HL-60 (cell line): ENCODE data around the gene TNPO3.

Experiments used
- GABPA ChIP-seq: IDR thresholded peaks from 2 replicates; pipeline ENCODE4 v1.6.1; 2012; ENCODE audit warnings: low read depth
- TF ChIP-seq, protein P1 (sequence below): IDR thresholded peaks from one replicate; pipeline ENCODE4 v1.5.1; 2011; ENCODE audit warnings: low read length, control low read depth, inconsistent platforms; ENCODE audit not compliant: insufficient read depth
- TF ChIP-seq, protein P2 (sequence below): IDR thresholded peaks from 2 replicates; pipeline ENCODE4 v1.6.1; 2012; ENCODE audit warnings: low read depth; ENCODE audit not compliant: insufficient replicate concordance

DNA sequence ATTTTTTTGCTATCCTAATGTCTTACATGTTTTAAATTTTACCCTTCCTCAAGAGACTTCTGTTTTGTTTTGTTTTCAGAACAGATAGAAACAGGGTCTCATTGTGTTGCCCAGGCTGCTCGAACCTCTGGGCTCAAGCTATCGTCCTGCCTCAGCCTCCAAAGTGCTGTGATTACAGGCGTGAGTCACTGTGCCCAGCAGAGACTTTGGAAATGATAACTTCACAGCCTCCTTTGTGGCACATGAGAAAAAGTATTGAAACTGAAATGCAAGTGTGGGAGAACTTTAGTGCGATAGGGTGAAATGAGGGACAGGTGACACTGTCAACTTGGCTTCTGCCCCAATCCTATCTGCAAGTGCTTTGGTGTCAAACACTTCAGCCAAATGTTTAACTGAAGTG, 95.6 kb downstream of the TNPO3 start:
- TF ChIP-seq, protein P1, sequence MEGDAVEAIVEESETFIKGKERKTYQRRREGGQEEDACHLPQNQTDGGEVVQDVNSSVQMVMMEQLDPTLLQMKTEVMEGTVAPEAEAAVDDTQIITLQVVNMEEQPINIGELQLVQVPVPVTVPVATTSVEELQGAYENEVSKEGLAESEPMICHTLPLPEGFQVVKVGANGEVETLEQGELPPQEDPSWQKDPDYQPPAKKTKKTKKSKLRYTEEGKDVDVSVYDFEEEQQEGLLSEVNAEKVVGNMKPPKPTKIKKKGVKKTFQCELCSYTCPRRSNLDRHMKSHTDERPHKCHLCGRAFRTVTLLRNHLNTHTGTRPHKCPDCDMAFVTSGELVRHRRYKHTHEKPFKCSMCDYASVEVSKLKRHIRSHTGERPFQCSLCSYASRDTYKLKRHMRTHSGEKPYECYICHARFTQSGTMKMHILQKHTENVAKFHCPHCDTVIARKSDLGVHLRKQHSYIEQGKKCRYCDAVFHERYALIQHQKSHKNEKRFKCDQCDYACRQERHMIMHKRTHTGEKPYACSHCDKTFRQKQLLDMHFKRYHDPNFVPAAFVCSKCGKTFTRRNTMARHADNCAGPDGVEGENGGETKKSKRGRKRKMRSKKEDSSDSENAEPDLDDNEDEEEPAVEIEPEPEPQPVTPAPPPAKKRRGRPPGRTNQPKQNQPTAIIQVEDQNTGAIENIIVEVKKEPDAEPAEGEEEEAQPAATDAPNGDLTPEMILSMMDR = no peak
- TF ChIP-seq GABPA = no peak
- TF ChIP-seq, protein P2, sequence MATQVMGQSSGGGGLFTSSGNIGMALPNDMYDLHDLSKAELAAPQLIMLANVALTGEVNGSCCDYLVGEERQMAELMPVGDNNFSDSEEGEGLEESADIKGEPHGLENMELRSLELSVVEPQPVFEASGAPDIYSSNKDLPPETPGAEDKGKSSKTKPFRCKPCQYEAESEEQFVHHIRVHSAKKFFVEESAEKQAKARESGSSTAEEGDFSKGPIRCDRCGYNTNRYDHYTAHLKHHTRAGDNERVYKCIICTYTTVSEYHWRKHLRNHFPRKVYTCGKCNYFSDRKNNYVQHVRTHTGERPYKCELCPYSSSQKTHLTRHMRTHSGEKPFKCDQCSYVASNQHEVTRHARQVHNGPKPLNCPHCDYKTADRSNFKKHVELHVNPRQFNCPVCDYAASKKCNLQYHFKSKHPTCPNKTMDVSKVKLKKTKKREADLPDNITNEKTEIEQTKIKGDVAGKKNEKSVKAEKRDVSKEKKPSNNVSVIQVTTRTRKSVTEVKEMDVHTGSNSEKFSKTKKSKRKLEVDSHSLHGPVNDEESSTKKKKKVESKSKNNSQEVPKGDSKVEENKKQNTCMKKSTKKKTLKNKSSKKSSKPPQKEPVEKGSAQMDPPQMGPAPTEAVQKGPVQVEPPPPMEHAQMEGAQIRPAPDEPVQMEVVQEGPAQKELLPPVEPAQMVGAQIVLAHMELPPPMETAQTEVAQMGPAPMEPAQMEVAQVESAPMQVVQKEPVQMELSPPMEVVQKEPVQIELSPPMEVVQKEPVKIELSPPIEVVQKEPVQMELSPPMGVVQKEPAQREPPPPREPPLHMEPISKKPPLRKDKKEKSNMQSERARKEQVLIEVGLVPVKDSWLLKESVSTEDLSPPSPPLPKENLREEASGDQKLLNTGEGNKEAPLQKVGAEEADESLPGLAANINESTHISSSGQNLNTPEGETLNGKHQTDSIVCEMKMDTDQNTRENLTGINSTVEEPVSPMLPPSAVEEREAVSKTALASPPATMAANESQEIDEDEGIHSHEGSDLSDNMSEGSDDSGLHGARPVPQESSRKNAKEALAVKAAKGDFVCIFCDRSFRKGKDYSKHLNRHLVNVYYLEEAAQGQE = no peak
